OCI-LY7 (cell line): Measurements from ENCODE around the gene EYS. TPM values are rescaled to one million over a fixed set of nuclear protein-coding genes. Genes with fewer than 3 reads are reported as not detected.
"Not testable (repeated sequence)": the region's sequence is repeated elsewhere in the genome, so short reads cannot be mapped to it uniquely, and the experiment has no call there.

ENCODE experiments used
- BruUV-seq: library from RNA; stranded (reverse); fragments of 400-500 nt; replicated peaks from 2 replicates; lab custom pipeline; 2021; lab: Mats Ljungman, UMichigan
- CTCF ChIA-PET: fragments of 300-600 bp; sonication (Branson Sonifier 250); formaldehyde crosslinking; loops from one replicate; lab custom pipeline; 2022; ENCODE audit warnings: antibody characterized with exemption; ENCODE audit not compliant: unreplicated experiment; lab: Charles Lee
- POLR2A ChIA-PET: fragments of 300-600 bp; sonication (Branson Sonifier 250); formaldehyde crosslinking; loops from one replicate; lab custom pipeline; 2022; ENCODE audit warnings: antibody characterized with exemption; lab: Charles Lee
- DNase-seq: peaks from one replicate; pipeline ENCODE4 v3.0.0-alpha.2; 2015; ENCODE audit warnings: low spot score
- H2AFZ ChIP-seq: fragments of 200-600 bp; sonication (generic), shearing (Covaris generic); 2 replicates; pipeline ENCODE4 v1.6.1; 2014; ENCODE audit warnings: mild to moderate bottlenecking, antibody characterized with exemption, low read length, moderate library complexity
- H3K27ac ChIP-seq: fragments of 200-600 bp; sonication (generic); 2 replicates; pipeline ENCODE4 v1.5.1; 2014; ENCODE audit warnings: mixed run types, low read depth, mild to moderate bottlenecking, moderate library complexity, low read length, inconsistent platforms; ENCODE audit not compliant: poor library complexity, severe bottlenecking
- H3K36me3 ChIP-seq: fragments of 200-600 bp; sonication (generic); 2 replicates; pipeline ENCODE4 v1.6.1; 2014; ENCODE audit warnings: mild to moderate bottlenecking, antibody characterized with exemption, low read length, moderate library complexity, mixed read lengths; ENCODE audit not compliant: insufficient read depth
- H3K4me1 ChIP-seq: fragments of 200-600 bp; sonication (generic); 2 replicates; pipeline ENCODE4 v1.5.1; 2014; ENCODE audit warnings: mild to moderate bottlenecking, low read length; ENCODE audit not compliant: insufficient read depth, poor library complexity, severe bottlenecking
- H3K4me2 ChIP-seq: fragments of 200-600 bp; sonication (generic); 2 replicates; pipeline ENCODE4 v1.6.1; 2014; ENCODE audit warnings: mild to moderate bottlenecking, low read length
- H3K4me3 ChIP-seq: fragments of 200-600 bp; sonication (generic); 2 replicates; pipeline ENCODE4 v1.5.1; 2014; ENCODE audit warnings: mild to moderate bottlenecking, low read depth, low read length; ENCODE audit not compliant: poor library complexity, severe bottlenecking
- H3K79me2 ChIP-seq: fragments of 200-600 bp; sonication (generic); 2 replicates; pipeline ENCODE4 v1.6.1; 2016; ENCODE audit warnings: low read depth, mild to moderate bottlenecking, low read length, moderate library complexity, mixed read lengths; ENCODE audit not compliant: insufficient read depth
- H3K9me2 ChIP-seq: fragments of 200-600 bp; sonication (generic); 2 replicates; pipeline ENCODE4 v1.6.1; 2016; ENCODE audit warnings: mild to moderate bottlenecking, low read length, mixed read lengths; ENCODE audit not compliant: insufficient read depth
- H3K9me3 ChIP-seq: fragments of 200-600 bp; sonication (generic); 2 replicates; pipeline ENCODE4 v1.6.1; 2014; ENCODE audit warnings: mild to moderate bottlenecking, mixed run types, low read length, mixed read lengths
- H4K20me1 ChIP-seq: fragments of 200-600 bp; sonication (generic); 2 replicates; pipeline ENCODE4 v1.6.1; 2014; ENCODE audit warnings: mild to moderate bottlenecking, antibody characterized with exemption, low read length, moderate library complexity, mixed read lengths; ENCODE audit not compliant: insufficient read depth
- CTCF ChIP-seq: fragments of 200-600 bp; sonication (generic); conservative IDR thresholded peaks from 2 replicates; pipeline ENCODE4 v1.5.1; 2014; ENCODE audit warnings: mild to moderate bottlenecking, antibody characterized with exemption, low read length, moderate library complexity, mixed read lengths
- EZH2phosphoT487 ChIP-seq: fragments of 200-600 bp; sonication (generic); IDR thresholded peaks from 2 replicates; pipeline ENCODE4 v1.6.1; 2018; ENCODE audit warnings: low read depth, borderline replicate concordance, mild to moderate bottlenecking, mixed run types, antibody characterized with exemption, low read length, moderate library complexity, mixed read lengths
- intact Hi-C: fragments of 100-400 bp; cut with micrococcal nuclease; formaldehyde crosslinking; loops from one replicate; pipeline ENCODE4 v1.10.0; 2022; ENCODE audit not compliant: unreplicated experiment
- total RNA-seq, 2 experiments: library from RNA; depleted of rRNA in 1 of 2; stranded (reverse); fragments of >200 nt in 1 of 2; shearing (Covaris generic) in 1 of 2; gene quantifications; 2 replicates each; pipeline ENCODE4 v1.2.3, GENCODE V29; 2014 to 2022

Gene EYS
- total RNA-seq, 2 experiments from 2014 or later, result not detected

- H3K9me2 ChIP-seq, result no peaks in the 10 kb centered on the region
- no peaks in the 10 kb centered on the region for H4K20me1 ChIP-seq
- POLR2A ChIA-PET, result interaction anchor here (0.6 to 0.9 kb wide), 4 partner anchors 41 to 527 kb away, joined by 3 read pairs; no protein-coding TSS in a partner anchor
- H3K9me3 ChIP-seq, result no peaks in the 10 kb centered on the region
- intact Hi-C loops, result loop anchor here (2.0 kb wide), 1 partner anchor 450 kb away; no protein-coding TSS in a partner anchor
- TF ChIP-seq EZH2phosphoT487 (no peak), CTCF (peak; percentile 85)
- no TSS peak for BruUV-seq
- H2AFZ ChIP-seq, result no peak overlapping the region
- H3K4me3 ChIP-seq, result no peak overlapping the region
- peak; percentile 26 for DNase-seq
- H3K36me3 ChIP-seq, result no peaks in the 10 kb centered on the region
- no peak overlapping the region for H3K4me2 ChIP-seq
- CTCF ChIA-PET, result interaction anchor here (1.1 to 1.8 kb wide), 3 partner anchors 14 to 450 kb away, joined by 4 to 9 read pairs (median 5); no protein-coding TSS in a partner anchor
- no peaks in the 10 kb centered on the region for H3K79me2 ChIP-seq
- no peaks in the 10 kb centered on the region for H3K4me1 ChIP-seq
- H3K27ac ChIP-seq, result no peak overlapping the region
These were observed 1904.3 kb downstream of the EYS start for GRCh38 chr6:63802606-63803206.

- POLR2A ChIA-PET, result interaction anchor here (0.6 kb wide), 1 partner anchor 18 kb away, joined by 3 read pairs; no protein-coding TSS in a partner anchor
- H3K9me3 ChIP-seq, H3K27ac ChIP-seq, H3K79me2 ChIP-seq, H3K4me2 ChIP-seq, H4K20me1 ChIP-seq, H2AFZ ChIP-seq, CTCF ChIA-PET, intact Hi-C loops, H3K4me1 ChIP-seq, H3K36me3 ChIP-seq, DNase-seq, H3K9me2 ChIP-seq, H3K4me3 ChIP-seq, BruUV-seq: not testable (repeated sequence)
These were observed 1906.6 kb downstream of the EYS start for GRCh38 chr6:63800386-63800785.

- no peak overlapping the region for H3K27ac ChIP-seq
- intact Hi-C loops, result no loop called here
- H3K4me2 ChIP-seq, result no peak overlapping the region
- BruUV-seq, result no TSS peak
- ChIA-PET POLR2A (interaction anchor here (0.6 to 1.3 kb wide), 2 partner anchors 9 to 17 kb away, joined by 3 to 4 read pairs; no protein-coding TSS in a partner anchor), CTCF (no interaction called here)
- H3K9me2 ChIP-seq, result no peaks in the 10 kb centered on the region
- DNase-seq, result no peak
- H4K20me1 ChIP-seq, result no peaks in the 10 kb centered on the region
- H3K4me3 ChIP-seq, result no peak overlapping the region
- no peaks in the 10 kb centered on the region for H3K79me2 ChIP-seq
- no peaks in the 10 kb centered on the region for H3K9me3 ChIP-seq
- no peaks in the 10 kb centered on the region for H3K36me3 ChIP-seq
- H2AFZ ChIP-seq, result no peak overlapping the region
- no peaks in the 10 kb centered on the region for H3K4me1 ChIP-seq
- TF ChIP-seq EZH2phosphoT487, result no peak
- TF ChIP-seq CTCF, result no peak
These were observed 1907.2 kb downstream of the EYS start for GRCh38 chr6:63799813-63800212.
